ENCODE results near the gene POU3F1.

POU3F1 gene

GRCh38 chr1:38014171-38014570 lies 32.4 kb downstream of the POU3F1 start:
- peak overlapping the region; percentile 97 for H3K27ac ChIP-seq
- peak; percentile 59 for DNase-seq
- peaks cover 50% of the 10 kb centered on the region for H3K36me3 ChIP-seq

GRCh38 chr1:38013227-38013622 lies 33.4 kb downstream of the POU3F1 start:
- Histone ChIP-seq H3K27ac (peak overlapping the region; percentile 97), H3K9me3 (ENCODE audit: severe bottlenecking) (peaks cover 3% of the 10 kb centered on the region), H3K27me3 (ENCODE audit: insufficient read depth, low read depth, severe bottlenecking) (no peaks in the 10 kb centered on the region), H3K4me3 (ENCODE audit: low read depth, low read length) (peak overlapping the region; percentile 87), H3K36me3 (peaks cover 41% of the 10 kb centered on the region)
- TF ChIP-seq, protein P1, sequence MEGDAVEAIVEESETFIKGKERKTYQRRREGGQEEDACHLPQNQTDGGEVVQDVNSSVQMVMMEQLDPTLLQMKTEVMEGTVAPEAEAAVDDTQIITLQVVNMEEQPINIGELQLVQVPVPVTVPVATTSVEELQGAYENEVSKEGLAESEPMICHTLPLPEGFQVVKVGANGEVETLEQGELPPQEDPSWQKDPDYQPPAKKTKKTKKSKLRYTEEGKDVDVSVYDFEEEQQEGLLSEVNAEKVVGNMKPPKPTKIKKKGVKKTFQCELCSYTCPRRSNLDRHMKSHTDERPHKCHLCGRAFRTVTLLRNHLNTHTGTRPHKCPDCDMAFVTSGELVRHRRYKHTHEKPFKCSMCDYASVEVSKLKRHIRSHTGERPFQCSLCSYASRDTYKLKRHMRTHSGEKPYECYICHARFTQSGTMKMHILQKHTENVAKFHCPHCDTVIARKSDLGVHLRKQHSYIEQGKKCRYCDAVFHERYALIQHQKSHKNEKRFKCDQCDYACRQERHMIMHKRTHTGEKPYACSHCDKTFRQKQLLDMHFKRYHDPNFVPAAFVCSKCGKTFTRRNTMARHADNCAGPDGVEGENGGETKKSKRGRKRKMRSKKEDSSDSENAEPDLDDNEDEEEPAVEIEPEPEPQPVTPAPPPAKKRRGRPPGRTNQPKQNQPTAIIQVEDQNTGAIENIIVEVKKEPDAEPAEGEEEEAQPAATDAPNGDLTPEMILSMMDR (IDR thresholded peaks at IDR 0.05; ENCODE audit: low read depth, low read length): no peak
- no peak for DNase-seq

More at GRCh38 chr1:38014171-38014570, 32.4 kb downstream of the POU3F1 start:
- Histone ChIP-seq H3K4me3 (ENCODE audit: low read depth, low read length) (peak overlapping the region; percentile 16), H3K9me3 (ENCODE audit: severe bottlenecking) (peaks cover 3% of the 10 kb centered on the region), H3K27me3 (ENCODE audit: insufficient read depth, low read depth, severe bottlenecking) (no peaks in the 10 kb centered on the region)
- TF ChIP-seq, protein P1 (IDR thresholded peaks at IDR 0.05; ENCODE audit: low read depth, low read length): no peak

DNA sequence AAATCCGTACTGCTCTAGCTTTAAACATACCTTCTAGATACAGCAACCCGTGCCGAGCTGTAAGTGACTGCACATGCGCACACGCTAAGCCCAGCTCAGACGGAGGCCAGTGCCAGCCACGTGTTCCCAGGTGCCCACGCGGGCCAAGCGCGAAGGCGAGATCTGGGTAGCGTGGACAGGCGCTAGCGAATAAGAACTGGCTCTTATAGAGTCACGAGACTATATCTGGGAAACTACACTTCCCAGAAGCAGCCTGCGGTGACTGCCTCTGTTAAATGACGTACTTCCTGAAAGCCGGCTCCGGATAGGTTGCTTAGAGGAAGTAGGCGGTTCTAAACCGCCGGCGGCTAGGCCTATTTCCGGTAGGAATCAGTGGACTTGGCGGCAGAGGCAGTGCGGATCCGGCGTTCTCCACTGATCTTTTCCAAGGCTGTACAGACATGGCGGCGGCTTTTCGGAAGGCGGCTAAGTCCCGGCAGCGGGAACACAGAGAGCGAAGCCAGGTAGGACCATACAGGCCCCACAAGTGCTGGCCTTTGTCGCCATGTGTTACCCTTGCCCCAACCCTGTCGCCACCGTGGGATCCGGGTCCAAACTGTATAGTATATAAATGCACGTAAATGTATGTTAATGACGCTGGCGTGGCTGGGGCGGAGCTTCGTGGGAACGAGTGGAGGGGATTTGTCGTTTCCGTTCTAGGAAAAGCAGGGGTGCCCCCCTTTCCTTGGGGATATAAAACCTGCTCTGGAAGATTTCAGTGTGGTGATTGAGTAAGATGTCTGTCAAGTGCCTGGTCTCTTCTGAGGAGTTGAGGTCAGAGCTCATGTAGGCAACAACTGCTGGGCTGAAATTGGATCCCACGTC lies 34.0 kb downstream of the POU3F1 start, which contains the start of gene UTP11:
UTP11 (plus strand) TSS at position 372 of the 864 bp plus-strand sequence; CDS start at position 441, 69 bp downstream.
- DNase-seq: peak; percentile 94
- Histone ChIP-seq H3K27me3 (ENCODE audit: insufficient read depth, low read depth, severe bottlenecking) (no peaks in the 10 kb centered on the region), H3K27ac (peak within 1 kb of the TSS; percentile 97), H3K9me3 (ENCODE audit: severe bottlenecking) (peaks cover 3% of the 10 kb centered on the region), H3K4me3 (ENCODE audit: low read depth, low read length) (peak within 1 kb of the TSS; percentile 87), H3K36me3 (peaks cover 35% of the 10 kb centered on the region)
- TF ChIP-seq, protein P1 (IDR thresholded peaks at IDR 0.05; ENCODE audit: low read depth, low read length): no peak

GRCh38 chr1:38009841-38010180 lies 36.8 kb downstream of the POU3F1 start:
- no peak for DNase-seq
- Histone ChIP-seq H3K9me3 (ENCODE audit: severe bottlenecking) (peaks cover 3% of the 10 kb centered on the region), H3K27ac (no peak overlapping the region), H3K4me3 (ENCODE audit: low read depth, low read length) (no peak overlapping the region), H3K36me3 (peaks cover 7% of the 10 kb centered on the region), H3K27me3 (ENCODE audit: insufficient read depth, low read depth, severe bottlenecking) (no peaks in the 10 kb centered on the region)
- TF ChIP-seq, protein P1 (IDR thresholded peaks at IDR 0.05; ENCODE audit: low read depth, low read length): no peak

GRCh38 chr1:38009088-38009840 lies 37.3 kb downstream of the POU3F1 start:
- Histone ChIP-seq H3K36me3 (peaks cover 1% of the 10 kb centered on the region), H3K9me3 (ENCODE audit: severe bottlenecking) (peaks cover 3% of the 10 kb centered on the region), H3K27ac (peak overlapping the region; percentile 14; the same call in 1 of the 2 replicates), H3K27me3 (ENCODE audit: insufficient read depth, low read depth, severe bottlenecking) (no peaks in the 10 kb centered on the region), H3K4me3 (ENCODE audit: low read depth, low read length) (no peak overlapping the region)
- no peak for DNase-seq
- TF ChIP-seq, protein P1 (IDR thresholded peaks at IDR 0.05; ENCODE audit: low read depth, low read length): no peak

All from WERI-Rb-1 (cell line).